Pons (tissue), 1 donor: ENCODE data around the gene RASD1.
A peak's percentile ranks its signal among the peaks of the same experiment; 100 is the strongest.
"Not testable (repeated sequence)": the region's sequence is repeated elsewhere in the genome, so short reads cannot be mapped to it uniquely, and the experiment has no call there.

Experiments
- DNase-seq: peaks from one replicate; pipeline ENCODE4 v3.0.0-alpha.2; 2016; ENCODE audit warnings: low spot score

RASD1 gene

DNA sequence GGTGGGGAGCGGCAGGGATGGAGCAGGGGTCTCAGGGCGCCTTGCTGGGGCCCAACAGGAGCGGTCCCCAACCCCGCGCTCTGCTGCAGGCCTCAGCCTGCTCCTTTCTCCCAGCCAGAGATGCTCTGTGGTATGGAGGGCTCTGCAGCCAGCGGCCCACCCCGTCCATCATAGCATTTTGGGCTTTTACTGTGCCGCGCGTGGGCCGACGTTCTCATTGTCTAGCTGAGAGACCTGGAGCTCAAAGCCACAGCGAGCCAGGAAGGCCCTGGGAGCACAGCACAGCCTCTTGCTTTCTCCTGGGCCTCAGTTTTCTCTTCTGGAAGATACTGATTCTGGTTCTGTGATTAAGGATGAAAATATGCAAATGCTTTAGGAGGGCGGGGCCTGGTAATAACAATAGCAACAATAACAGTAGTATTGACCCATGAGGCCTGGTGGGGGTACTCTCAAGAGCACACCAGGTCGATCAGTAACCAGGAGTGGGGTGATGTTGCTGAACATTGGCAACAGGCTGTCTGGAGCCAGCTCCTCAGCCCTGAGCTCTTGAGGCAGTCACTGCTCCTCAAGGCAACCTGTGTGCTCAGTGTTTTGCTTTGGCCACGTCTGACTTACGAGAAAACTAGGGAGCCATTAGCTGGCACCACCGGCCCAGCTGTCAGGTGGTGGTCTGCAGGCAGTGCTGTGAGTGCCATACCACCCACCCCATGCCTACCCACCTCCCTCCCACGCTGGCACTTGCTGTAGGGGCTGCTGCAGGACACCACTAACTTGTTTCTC is 1.1 kb upstream of the RASD1 start:
- DNase-seq, result no peak

DNA sequence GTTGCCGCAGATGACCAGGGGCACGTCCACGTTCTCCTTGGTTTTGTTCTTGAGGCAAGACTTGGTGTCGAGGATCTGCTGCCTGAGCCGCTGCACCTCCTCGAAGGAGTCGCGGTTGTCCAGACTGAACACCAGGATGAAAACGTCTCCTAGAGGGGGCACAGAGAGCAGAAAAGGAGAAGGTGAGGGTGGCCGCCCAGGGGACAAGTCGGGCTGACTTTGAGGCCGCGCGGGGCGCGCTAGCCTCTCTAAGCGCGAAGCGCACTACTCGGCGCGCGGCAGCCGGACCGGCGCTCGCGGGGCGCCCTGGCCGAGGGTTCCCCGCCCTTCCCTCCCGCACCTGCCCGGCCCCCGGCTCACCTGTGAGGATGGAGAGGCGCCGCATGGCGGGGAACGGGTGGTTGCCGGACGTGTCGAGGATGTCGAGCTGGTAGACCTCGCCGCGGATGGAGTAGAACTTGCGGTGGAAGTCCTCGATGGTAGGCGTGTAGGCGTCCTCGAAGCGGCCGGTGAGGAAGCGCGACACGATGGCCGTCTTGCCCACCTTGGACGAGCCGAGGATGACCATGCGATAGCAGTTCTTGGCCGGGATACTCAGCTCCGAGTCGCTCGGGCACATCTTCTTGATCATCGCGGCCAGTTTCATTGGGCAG is 533 bp downstream of the RASD1 start:
- DNase-seq, result no peak

DNA sequence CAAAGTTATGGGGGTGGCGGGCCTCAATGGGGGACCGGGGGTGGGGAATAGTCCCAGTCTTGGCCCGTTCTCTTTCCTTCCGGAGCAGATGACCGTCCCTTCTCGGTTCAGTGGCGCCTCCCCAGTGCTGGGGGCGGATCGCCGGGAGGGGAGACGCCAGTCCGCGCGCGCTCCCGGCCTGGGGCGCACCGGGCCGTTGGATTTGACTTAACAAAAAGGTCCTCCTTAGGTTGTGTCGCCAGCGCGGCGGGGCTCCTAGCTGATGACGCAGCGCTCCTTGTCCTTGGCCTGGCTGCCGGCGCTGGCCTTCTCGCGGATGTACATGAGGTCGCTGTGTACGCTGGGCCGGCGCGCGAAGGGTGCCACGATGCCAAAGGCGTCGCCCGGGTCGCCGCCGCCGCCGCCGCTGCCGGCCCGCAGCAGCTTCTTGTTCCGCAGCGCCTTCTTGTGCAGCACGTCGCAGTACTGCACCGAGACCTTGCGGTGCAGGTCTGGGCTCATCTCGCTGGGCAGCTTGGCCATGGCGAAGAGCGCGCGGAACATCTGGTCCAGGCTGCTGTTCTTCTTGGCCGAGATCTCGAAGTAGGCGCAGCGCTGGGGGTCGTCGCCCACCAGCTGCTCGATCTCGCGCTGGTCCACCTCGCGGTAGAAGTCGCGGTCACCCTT is 1.2 kb downstream of the RASD1 start:
- DNase-seq, result no peak

DNA sequence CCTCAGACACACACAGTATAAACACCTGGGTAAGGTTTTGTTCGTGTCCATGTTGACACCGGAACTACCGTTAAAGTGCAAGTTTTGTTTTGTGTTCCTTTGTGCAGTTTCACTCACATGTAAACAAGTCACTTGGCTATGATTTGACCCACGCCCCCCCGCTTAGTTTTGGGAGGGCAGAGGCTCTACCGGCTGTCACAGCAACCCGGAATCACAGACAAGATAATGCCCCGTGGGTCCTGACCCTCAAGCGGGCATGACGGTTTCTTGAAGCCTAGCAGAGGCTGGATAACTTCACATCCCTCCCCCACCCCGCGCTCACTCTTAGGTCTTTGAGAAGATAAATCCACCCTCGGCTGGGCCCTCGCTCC is 1.7 kb downstream of the RASD1 start:
- no peak for DNase-seq

DNA sequence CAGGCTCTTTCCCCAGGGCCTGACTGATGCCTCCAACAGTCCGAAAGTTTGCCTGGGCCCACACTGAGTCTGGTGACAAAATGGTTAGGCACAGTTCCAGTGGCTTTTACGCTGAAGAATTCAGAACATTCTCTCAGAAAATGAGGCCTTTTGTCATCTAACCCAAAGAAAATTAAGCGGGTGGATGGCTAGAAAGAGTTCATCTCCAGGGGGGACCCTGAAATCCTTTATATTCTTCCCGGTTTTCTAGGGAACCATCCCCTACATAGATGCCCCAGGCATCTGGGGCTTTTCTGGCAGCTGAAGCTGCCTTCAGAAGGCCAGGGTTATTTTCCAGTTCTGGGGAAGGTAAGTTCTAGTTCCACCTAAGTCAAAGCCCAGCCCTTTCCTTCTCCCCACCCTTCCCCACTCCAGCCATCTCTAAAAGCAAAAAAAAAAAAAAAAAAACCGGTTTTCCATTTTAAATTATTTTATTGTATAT is 2.2 kb downstream of the RASD1 start:
- peak; percentile 28 for DNase-seq

DNA sequence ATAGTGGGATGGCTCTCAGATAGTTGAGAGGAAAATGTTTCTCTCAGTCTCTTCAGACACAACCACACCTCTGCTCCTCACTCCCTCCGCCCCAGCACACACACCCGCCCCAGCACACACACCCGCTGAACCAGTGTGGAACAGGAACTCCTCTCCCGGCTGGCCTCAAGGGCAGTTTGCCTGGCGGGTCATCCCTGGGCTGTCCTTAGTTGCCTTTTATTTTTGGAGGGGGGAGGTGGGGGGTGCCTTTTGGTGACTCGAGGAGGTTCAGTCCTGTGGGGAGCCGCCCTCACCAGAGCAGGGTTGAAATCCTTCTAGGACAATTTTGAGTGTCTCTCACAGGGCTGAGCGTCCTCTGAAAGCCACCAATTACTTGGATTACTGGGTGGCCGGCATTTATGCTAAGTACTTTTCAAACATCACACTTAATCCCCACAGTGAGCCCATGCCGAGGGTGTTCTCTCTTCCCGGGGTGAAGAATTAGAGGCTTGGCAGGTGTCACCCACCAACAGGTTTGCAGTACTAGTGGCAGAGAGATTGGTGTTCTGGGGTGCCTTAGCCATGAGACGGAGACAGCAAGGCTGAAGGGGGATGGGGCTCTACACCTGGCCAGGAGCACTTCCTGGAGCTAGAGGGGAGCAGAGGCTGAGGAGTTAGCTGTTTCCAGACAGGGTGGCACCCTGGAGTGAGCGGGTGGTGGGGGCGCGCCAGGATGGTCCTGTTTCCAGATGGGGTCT is 2.8 kb downstream of the RASD1 start:
- no peak for DNase-seq

DNA sequence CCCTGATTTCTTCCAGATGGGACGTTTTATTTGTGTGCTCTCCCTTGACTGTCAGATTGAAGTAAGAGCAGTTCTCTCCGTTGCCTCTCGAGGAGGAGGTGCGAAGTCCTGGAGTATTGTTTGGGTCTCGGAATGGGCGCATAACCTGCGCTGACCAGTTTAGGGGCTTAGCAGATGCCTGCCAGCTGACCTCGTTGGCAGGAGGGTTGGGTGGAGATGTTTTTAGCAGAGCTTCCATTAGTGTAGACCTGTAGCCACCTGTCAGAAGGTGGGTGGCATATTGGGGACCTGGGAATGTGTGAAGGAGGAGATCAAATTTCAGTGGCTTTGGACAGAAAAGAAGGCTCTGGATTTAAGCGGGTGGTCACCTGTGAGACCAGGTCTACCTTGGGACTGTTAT is 3.6 kb downstream of the RASD1 start:
- no peak for DNase-seq

DNA sequence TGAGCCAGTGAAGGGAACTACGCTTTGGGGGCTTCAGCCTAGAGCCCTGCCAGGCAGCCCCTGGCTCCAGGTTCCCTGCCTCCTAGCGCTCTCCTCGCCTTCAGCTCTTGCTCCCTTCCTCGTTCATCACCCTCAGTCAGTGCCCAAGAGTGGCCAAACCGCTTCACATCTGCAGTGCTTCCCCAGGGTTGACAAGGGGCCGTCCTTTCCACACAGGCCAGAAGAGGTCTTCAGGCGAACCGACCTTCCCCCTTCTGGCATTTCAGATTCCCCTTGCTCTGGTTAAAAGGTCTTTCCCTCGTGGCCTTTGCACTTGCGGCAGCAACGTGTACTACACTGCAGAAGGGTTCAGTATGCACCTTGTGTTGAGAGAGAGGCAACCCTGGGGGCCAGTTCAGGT is 4.1 kb downstream of the RASD1 start:
- DNase-seq, result no peak

DNA sequence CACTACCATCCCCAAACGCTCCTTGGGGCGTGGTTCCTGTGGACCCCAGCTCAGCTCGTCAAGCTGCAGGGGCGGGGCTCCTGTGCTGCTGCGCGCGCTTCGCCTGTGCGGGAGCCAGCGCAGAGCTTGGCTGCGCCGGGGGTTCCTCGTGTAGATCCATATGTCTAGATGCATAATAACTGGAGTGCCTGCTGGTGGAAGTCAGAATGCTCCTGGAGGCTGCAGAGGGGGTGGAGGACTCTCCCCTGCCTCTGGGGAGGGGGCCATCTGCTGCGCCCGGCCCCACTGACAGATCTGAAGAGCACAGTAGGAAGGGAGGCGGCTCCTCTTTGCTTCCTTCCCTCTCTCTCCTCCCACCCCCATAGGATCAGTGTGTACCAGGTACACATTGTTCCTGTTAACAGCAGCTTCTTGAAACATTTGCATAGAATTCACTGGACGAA is 4.6 kb downstream of the RASD1 start:
- DNase-seq, result peak; percentile 16

DNA sequence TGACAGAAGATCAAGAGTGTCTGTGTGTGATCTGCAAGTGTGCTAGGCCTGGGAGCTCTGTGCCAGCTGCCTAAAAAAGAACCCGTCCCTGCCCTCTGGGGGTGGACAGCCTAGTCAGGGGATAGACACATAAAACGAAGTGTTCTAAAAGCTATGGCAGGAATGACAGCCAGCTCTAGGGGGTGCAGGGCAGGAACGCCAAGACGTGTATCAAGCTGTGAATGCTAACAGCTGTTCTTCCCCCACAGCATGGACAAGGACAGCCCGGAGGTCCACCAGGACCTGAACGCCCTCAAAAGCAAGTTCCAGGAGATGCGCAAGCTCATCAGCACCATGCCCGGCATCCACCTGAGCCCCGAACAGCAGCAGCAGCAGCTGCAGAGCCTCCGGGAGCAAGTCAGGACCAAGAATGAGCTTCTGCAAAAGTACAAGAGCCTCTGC is 5.1 kb downstream of the RASD1 start:
- DNase-seq, result no peak

DNA sequence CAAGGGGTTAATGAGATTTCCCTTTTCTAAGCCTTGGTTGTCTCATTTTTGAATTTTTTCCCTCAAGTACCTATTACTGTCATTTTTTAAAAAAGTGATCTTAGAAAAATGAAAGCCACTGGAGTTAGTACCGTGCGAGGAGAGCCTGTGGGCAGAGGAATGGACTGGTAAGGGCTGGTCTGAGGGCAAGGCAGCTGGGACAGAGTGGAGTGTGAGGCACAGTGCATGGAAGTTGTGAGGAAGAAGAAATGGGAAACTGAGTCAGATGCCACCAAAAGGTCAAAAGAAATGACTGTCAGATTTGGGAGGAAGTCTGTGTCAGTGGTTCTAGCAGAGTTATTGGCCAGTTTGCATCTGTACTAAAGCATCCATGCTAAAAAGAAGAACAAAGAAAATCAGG is 8.2 kb downstream of the RASD1 start:
- DNase-seq, result no peak

DNA sequence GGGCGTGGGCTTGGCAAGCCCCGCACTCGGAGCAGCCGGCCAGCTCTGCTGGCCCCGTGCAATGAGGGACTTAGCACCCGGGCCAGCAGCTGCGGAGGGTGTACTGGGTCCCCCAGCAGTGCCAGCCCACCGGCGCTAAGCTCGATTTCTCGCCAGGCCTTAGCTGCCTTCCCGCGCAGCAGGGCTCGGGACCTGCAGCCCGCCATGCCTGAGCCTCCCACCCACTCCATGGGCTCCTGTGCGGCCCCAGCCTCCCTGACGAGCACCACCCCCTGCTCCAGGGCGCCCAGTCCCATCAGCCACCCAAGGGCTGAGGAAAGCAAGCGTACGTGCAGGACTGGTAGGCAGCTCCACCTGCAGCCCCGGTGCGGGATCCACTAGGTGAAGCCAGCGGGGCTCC is 9.8 kb downstream of the RASD1 start:
- not testable (repeated sequence) for DNase-seq

DNA sequence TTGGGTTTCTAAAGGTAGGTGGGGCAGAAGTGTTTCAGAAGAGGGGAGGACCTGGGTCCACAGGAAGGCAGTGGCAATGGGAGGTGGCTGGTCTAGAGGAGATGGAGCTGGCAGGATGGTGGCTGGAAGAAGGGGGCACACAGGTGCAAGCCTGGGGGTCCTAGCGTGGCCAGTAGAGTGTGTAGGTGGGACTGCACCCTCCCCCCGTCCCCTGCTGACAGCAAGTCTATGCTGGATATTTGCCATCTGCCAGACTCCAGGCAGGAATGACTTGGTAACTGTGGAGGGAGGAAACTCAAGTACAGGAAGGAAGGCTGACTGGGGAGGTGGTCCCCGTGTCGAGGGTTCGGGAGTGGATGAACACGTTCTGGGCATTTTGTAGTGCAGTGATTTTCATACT is 10.8 kb downstream of the RASD1 start:
- DNase-seq, result no peak

DNA sequence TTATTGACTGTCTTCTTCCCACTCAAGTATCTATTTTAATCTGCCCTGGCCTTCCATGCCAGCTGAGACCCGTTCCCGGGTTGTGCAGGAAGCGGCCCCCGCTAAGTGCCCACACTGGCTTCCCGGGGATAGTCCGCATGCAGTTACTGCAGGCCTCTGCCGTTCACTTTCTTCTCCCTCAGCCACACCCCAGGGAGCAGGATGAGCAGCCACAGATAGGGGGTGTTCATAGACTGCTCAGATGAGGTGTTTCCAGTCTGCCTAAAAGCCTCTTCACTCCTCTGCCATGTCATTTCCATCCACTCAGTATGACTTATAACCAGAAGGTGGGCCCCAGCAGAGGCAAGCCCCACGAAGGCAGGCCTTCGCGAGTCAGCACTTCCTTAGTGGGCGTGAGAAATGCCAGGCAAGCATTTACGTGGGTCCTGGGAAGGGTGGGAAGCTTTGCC is 11.7 kb downstream of the RASD1 start:
- no peak for DNase-seq

DNA sequence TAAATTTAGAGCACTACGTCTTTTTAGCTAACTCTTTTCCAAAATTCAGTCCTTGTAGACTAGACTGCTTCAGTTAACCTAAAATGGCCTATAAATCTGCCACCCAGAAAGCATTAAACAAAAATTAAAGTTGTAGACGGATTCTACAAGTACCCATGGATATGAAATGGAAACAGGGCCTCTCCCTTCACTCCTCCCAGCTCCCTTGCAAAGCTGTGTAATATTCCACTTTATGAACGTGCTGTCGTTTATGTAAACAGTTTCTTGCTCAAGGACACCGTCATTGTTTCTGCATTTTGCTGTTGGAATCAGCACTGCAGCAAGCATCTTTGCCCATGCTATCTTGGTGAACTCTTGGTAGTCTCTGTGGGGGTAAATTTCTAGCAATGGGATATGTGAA is 14.3 kb downstream of the RASD1 start:
- DNase-seq, result no peak

DNA sequence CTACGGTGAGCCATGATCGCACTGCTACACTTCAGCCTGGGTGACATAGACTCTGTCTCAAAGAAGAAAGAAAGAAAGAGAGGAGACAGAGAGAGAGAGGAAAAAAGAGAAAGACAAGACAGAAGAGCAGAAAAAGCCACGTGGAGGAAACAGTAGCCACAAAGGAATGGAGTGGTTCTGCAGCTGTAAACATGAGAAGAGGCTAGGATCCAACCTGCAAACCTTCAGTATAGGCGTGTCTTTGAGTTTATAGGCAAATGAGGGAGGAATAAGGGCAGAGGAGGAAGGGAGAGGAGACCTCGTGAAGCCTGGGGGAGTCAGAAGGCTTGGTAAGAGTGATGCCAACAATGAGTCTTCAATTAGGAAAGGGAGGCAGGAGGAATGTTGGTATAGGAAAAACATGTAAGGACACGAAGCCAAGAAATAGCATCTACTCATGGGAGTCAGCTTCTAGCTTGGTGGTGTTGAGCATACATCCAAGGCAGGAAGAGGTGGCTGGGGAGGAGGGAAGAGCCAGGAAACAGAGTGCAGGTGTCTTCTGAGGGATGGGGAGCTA is 15.5 kb downstream of the RASD1 start:
- no peak for DNase-seq

DNA sequence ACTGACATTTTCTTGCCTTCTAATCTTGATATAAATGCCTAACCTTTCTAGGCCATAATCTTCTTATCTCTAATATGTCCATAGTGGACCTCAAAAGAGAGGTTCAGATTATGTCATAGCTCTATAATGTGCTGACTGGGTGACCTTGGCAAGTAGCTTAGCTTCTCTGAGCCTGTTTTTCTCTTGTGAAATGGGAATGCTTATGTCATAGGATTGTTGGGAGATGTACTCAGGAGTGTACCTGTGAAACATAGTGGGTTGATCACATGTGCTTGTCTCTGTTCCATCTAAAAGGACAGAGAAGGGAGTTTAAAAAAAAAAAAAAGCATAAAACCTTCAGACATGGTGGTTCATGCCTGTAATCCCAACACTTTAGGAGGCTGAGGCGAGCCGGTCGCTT is 17.0 kb downstream of the RASD1 start:
- DNase-seq, result no peak

DNA sequence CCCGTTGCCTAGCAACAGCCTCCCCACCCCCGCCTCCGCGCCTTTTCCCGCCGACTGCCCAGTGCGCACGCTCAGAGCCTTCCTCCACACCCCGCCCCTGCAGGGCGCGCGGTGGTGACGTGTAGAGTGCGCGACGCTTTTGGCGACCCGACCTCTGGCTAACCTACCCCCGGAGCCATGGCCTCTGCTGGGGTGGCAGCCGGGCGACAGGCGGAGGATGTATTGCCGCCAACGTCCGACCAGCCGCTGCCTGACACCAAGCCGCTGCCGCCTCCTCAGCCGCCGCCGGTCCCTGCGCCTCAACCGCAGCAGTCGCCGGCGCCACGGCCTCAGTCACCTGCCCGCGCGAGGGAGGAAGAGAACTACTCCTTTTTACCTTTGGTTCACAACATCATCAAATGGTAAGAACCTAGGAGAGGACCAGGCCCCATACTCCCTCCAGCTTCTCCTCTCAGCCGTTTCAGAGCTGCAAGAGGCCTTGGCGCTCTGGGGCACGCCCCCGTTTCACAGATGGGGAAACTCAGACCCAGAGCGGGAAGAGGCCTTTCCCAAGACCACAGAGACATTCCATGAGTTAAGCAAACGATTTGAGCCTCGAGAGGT is 19.2 kb downstream of the RASD1 start, which contains the start of gene MED9:
Gene MED9, plus strand, starts transcription at position 136 of the 603 bp plus-strand sequence. Its CDS starts 42 bp downstream, at position 178.
- DNase-seq, result peak; percentile 86

DNA sequence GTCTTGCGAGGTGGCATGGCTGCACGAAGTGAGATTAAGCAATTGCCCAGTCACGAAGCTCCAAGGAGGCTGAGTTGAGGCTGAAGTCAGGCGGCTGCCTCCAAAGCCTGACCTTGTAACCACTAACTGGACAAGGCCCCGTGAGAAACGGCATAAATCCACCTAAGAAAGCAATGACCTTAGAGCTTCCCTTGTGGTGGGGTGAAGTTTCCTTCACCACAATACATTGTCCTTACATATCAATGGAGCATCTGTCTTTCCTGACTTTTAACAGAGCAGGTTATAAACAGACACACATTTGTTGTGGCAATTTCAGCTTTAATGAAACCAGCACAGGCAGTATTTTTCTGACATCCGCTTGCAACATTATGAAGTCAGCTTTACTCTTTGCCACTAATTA is 21.9 kb downstream of the RASD1 start:
- no peak for DNase-seq

DNA sequence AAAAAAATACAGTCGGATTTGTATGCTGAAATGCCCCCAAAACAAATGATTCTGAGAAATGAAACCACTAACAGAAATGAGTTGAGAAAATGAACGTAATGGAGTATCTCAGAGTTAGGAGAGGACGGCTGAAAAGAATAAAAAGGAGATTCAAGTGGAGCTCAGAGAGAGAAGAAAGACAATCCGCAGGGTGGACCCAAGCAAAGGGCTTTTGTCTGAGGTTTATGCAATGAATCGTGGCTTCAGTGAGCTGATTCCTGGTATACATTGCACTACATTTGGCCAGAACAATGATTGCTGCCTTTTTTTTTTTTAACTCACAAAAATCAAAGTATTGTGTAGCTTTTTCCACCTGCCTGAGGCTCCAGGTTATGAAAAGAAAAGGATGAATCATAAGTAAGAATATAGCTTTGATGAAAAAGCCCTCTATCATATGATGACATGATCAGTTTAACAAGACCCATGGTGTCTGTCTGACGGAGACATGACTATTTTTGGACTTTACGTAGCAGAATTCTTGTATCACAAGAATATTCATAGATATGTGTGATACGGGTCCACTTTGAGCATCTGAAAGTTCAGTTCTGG is 23.8 kb downstream of the RASD1 start:
- peak; percentile 64 for DNase-seq

DNA sequence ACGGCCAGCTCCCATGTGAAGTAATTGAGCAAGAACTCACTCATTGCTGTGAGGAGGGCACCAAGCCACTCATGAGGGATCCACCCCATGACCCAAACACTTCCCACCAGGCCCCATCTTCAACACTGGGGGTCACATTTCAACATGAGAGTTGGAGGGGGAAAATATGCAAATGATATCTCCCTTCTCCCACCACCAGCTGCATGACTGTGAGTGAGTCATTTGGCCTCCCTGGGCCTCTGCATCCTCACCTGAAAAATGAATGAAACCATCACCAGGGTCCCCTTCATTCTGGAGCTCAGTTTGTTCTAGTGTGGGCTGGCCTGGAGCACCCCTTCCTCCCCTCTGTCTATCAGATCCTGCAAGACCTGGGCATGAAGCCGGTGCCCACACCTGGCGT is 26.2 kb downstream of the RASD1 start:
- DNase-seq, result no peak
